HepG2 (cell line): Measurements from ENCODE around the gene TRPM5. TPM values are rescaled to one million over a fixed set of nuclear protein-coding genes. Genes with fewer than 3 reads are reported as not detected.

Experiments
- CENPX ChIP-seq: sonication (generic); formaldehyde crosslinking; IDR thresholded peaks from 2 replicates; pipeline ENCODE4 v1.9.0; 2021; ENCODE audit warnings: mild to moderate bottlenecking, missing genetic modification reagents, moderate library complexity
- HNRNPLL ChIP-seq: fragments of 200-400 bp; formaldehyde crosslinking; IDR thresholded peaks from 2 replicates; pipeline ENCODE4 v1.6.1; 2017; ENCODE audit warnings: mild to moderate bottlenecking, low read depth, low read length; ENCODE audit not compliant: poor library complexity, severe bottlenecking
- HOXA9 ChIP-seq: sonication (generic); formaldehyde crosslinking; IDR thresholded peaks from 2 replicates; pipeline ENCODE4 v1.8.1; 2022; ENCODE audit warnings: missing genetic modification reagents, mild to moderate bottlenecking, moderate library complexity, borderline replicate concordance
- LRRFIP1 ChIP-seq: sonication (generic); formaldehyde crosslinking; conservative IDR thresholded peaks from 2 replicates; pipeline ENCODE4 v1.4.0; 2020; ENCODE audit warnings: missing genetic modification reagents
- NFE2 ChIP-seq: sonication (generic); formaldehyde crosslinking; IDR thresholded peaks from 2 replicates; pipeline ENCODE4 v1.4.0; 2020; ENCODE audit warnings: missing genetic modification reagents
- PLSCR1 ChIP-seq: sonication (generic); formaldehyde crosslinking; IDR thresholded peaks from 2 replicates; pipeline ENCODE4 v1.5.0; 2020; ENCODE audit warnings: missing genetic modification reagents, mild to moderate bottlenecking, borderline replicate concordance
- SALL1 ChIP-seq: sonication (generic); formaldehyde crosslinking; IDR thresholded peaks from 2 replicates; pipeline ENCODE4 v1.8.0; 2022; ENCODE audit warnings: mild to moderate bottlenecking, missing genetic modification reagents
- SNAPC2 ChIP-seq: sonication (generic); formaldehyde crosslinking; IDR thresholded peaks from 2 replicates; pipeline ENCODE4 v1.8.1; 2022; ENCODE audit warnings: mild to moderate bottlenecking, missing genetic modification reagents
- ZBTB43 ChIP-seq: sonication (generic); formaldehyde crosslinking; conservative IDR thresholded peaks from 2 replicates; pipeline ENCODE4 v1.4.0; 2020; ENCODE audit warnings: missing genetic modification reagents
- ZNF101 ChIP-seq: sonication (generic); formaldehyde crosslinking; IDR thresholded peaks from 2 replicates; pipeline ENCODE4 v1.4.0; 2020; ENCODE audit warnings: mild to moderate bottlenecking, low read depth, missing genetic modification reagents, borderline replicate concordance
- ZNF383 ChIP-seq: sonication (generic); formaldehyde crosslinking; IDR thresholded peaks from 2 replicates; pipeline ENCODE4 v1.4.0; 2020; ENCODE audit warnings: missing genetic modification reagents, mild to moderate bottlenecking, borderline replicate concordance
- ZNF451 ChIP-seq: sonication (generic); formaldehyde crosslinking; IDR thresholded peaks from 2 replicates; pipeline ENCODE4 v1.5.0; 2020; ENCODE audit warnings: mild to moderate bottlenecking, missing genetic modification reagents
- ZNF558 ChIP-seq: sonication (generic); formaldehyde crosslinking; IDR thresholded peaks from 2 replicates; pipeline ENCODE4 v1.9.0; 2022; ENCODE audit warnings: mild to moderate bottlenecking, missing genetic modification reagents, borderline replicate concordance
- ZNF710 ChIP-seq: sonication (generic); formaldehyde crosslinking; IDR thresholded peaks from 2 replicates; pipeline ENCODE4 v1.5.0; 2020; ENCODE audit warnings: mild to moderate bottlenecking, missing genetic modification reagents, borderline replicate concordance
- ZNF747 ChIP-seq: sonication (generic); formaldehyde crosslinking; IDR thresholded peaks from 2 replicates; pipeline ENCODE4 v1.8.1; 2023; ENCODE audit warnings: missing genetic modification reagents, mild to moderate bottlenecking, borderline replicate concordance
- ZNF792 ChIP-seq: IDR thresholded peaks from 2 replicates; pipeline ENCODE4 v1.6.1; 2016
- polyA plus RNA-seq, 8 experiments: library from polyadenylated mRNA; depleted of rRNA in 3 of 8; stranded (reverse) in 7 of 8; unstranded in 1 of 8; fragments of >200 nt; fragmentation: Illumina TruSeq in 4 of 8; extraction: Trizol in 4 of 8; gene quantifications; 2 replicates each; pipeline versions ENCODE4 v1.2.1 to v1.2.3, GENCODE V29; 2011 to 2016; ENCODE audit warnings: low read depth in 4 of 8, missing spikeins in 1 of 8, mixed read lengths in 1 of 8; ENCODE audit not compliant: insufficient read depth in 1 of 8
- total RNA-seq, 5 experiments: library from RNA; depleted of rRNA; stranded (reverse); fragments of >200 nt; fragmentation: Illumina TruSeq; extraction: Trizol; gene quantifications; 2 replicates each; pipeline ENCODE4 v1.2.3, GENCODE V29; 2016; ENCODE audit warnings: low read depth in 1 of 5
- TF ChIP-seq, protein P1 (sequence below): sonication (generic); formaldehyde crosslinking; IDR thresholded peaks from 2 replicates; pipeline ENCODE4 v1.5.0; 2020; ENCODE audit warnings: mild to moderate bottlenecking, missing genetic modification reagents
- TF ChIP-seq, protein P2 (sequence below): sonication (generic); formaldehyde crosslinking; IDR thresholded peaks from 2 replicates; pipeline ENCODE4 v1.5.0; 2020; ENCODE audit warnings: mild to moderate bottlenecking, missing genetic modification reagents, moderate library complexity

The TRPM5 gene
- total and polyA plus RNA-seq, 2 of the 13 experiments (the other 11 are each of a cell fraction or from before 2014, with no cell fraction given) = 0.12 TPM; not detected in 1

GRCh38 chr11:2420502-2421225, 23.6 kb downstream of the TRPM5 start (continued):
- TF ChIP-seq, protein P1, sequence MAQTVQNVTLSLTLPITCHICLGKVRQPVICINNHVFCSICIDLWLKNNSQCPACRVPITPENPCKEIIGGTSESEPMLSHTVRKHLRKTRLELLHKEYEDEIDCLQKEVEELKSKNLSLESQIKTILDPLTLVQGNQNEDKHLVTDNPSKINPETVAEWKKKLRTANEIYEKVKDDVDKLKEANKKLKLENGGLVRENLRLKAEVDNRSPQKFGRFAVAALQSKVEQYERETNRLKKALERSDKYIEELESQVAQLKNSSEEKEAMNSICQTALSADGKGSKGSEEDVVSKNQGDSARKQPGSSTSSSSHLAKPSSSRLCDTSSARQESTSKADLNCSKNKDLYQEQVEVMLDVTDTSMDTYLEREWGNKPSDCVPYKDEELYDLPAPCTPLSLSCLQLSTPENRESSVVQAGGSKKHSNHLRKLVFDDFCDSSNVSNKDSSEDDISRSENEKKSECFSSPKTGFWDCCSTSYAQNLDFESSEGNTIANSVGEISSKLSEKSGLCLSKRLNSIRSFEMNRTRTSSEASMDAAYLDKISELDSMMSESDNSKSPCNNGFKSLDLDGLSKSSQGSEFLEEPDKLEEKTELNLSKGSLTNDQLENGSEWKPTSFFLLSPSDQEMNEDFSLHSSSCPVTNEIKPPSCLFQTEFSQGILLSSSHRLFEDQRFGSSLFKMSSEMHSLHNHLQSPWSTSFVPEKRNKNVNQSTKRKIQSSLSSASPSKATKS (CRISPR knock-in tag) = no peak
- TF ChIP-seq SNAPC2 (CRISPR knock-in tag) (no peak), ZNF792 (CRISPR knock-in tag) (no peak), ZNF101 (CRISPR knock-in tag) (no peak), PLSCR1 (no peak), SALL1 (CRISPR knock-in tag) (peak; percentile 39; the same call in 1 of the 2 replicates), ZNF451 (no peak), ZNF710 (CRISPR knock-in tag) (no peak), NFE2 (CRISPR knock-in tag) (no peak), ZNF558 (CRISPR knock-in tag) (no peak), HNRNPLL (no peak), ZNF383 (no peak), LRRFIP1 (CRISPR knock-in tag) (no peak), ZNF747 (CRISPR knock-in tag) (no peak), HOXA9 (CRISPR knock-in tag) (no peak), ZBTB43 (CRISPR knock-in tag) (no peak), CENPX (CRISPR knock-in tag) (no peak)
- TF ChIP-seq, protein P2, sequence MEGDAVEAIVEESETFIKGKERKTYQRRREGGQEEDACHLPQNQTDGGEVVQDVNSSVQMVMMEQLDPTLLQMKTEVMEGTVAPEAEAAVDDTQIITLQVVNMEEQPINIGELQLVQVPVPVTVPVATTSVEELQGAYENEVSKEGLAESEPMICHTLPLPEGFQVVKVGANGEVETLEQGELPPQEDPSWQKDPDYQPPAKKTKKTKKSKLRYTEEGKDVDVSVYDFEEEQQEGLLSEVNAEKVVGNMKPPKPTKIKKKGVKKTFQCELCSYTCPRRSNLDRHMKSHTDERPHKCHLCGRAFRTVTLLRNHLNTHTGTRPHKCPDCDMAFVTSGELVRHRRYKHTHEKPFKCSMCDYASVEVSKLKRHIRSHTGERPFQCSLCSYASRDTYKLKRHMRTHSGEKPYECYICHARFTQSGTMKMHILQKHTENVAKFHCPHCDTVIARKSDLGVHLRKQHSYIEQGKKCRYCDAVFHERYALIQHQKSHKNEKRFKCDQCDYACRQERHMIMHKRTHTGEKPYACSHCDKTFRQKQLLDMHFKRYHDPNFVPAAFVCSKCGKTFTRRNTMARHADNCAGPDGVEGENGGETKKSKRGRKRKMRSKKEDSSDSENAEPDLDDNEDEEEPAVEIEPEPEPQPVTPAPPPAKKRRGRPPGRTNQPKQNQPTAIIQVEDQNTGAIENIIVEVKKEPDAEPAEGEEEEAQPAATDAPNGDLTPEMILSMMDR (CRISPR knock-in tag) = peak; percentile 99
